ENCODE data around the gene OR7D2.

- TF ChIP-seq CTCF (IDR thresholded peaks at IDR 0.05) (no peak), EZH2 (IDR thresholded peaks at IDR 0.05) (no peak), EZH2phosphoT487 (IDR thresholded peaks at IDR 0.05) (no peak)
These were observed 4.2 kb downstream of the OR7D2 start for GRCh38 chr19:9183000-9183399.
